Measurements from ENCODE around the gene SLC9A4. TPM values are rescaled to one million over a fixed set of nuclear protein-coding genes. Genes with fewer than 3 reads are reported as not detected.

SLC9A4 gene
- total RNA-seq, 1 experiment from 2014 or later: 0.07 TPM

DNA sequence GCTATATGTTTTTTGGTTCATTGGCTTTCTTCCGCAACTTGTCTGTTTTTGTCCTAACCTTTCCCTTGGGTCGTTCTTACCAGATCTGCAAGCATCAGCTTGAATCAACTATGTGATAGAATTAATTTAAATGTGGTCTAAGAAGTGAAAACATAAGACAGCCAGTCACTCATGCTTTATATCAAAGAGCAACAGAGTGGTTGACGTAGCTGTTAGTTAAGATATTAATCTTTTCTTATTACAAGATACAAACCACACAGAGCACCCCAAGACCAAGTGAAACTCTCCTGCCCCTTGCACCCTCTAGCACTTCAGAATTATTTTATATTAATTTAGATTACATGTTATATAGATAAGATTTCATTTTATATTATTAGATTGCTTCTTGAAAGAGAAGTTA, 34.9 kb upstream of the SLC9A4 start:
- H3K4me1 ChIP-seq (ENCODE audit: control insufficient read depth in 1 of 2, insufficient read depth in 2 of 2, low read length in 2 of 2): no peaks in the 10 kb centered on the region; a peak in 1 of 4 replicates
- H3K4me3 ChIP-seq (replicated peaks in 1 of 2; ENCODE audit: low read depth in 1 of 2, low read length in 2 of 2): no peak overlapping the region
- H4K20me1 ChIP-seq (ENCODE audit: insufficient read depth): no peaks in the 10 kb centered on the region
- no peaks in the 10 kb centered on the region for H3K36me3 ChIP-seq (ENCODE audit: control insufficient read depth in 1 of 2, insufficient read depth in 2 of 2, low read length in 2 of 2)
- ATAC-seq (no peak), DNase-seq (ENCODE audit: low read depth, low spot score) (no peak)
- no peak overlapping the region for H3K4me2 ChIP-seq (ENCODE audit: low read length)
- TF ChIP-seq EGR1 (IDR thresholded peaks at IDR 0.05; ENCODE audit: low read depth) (no peak), RAD21 (IDR thresholded peaks at IDR 0.05; ENCODE audit: low read depth) (no peak)
- RAD21 ChIA-PET (ENCODE audit: low non-redundant PET in 1 of 2, low total read pairs in 2 of 2, uncharacterized antibody in 2 of 2, unreplicated experiment in 2 of 2): no interaction called here
- no peak overlapping the region for H3K9ac ChIP-seq (ENCODE audit: low read length)
- no peaks in the 10 kb centered on the region for H3K27me3 ChIP-seq (ENCODE audit: insufficient read depth, low read length)
- CTCF ChIA-PET: no interaction called here
- no peaks in the 10 kb centered on the region for H3K9me2 ChIP-seq (ENCODE audit: insufficient read depth)
- POLR2A ChIA-PET: no interaction called here
- no peaks in the 10 kb centered on the region for H3K79me2 ChIP-seq (ENCODE audit: insufficient read depth, low read length)
- H2AFZ ChIP-seq (ENCODE audit: low read depth, low read length, poor library complexity, severe bottlenecking): no peak overlapping the region
- H3K9me3 ChIP-seq (ENCODE audit: control insufficient read depth in 1 of 2, insufficient read depth in 1 of 2, low read depth in 1 of 2, low read length in 2 of 2): no peaks in the 10 kb centered on the region
- intact Hi-C loops (cut with micrococcal nuclease): no loop called here
- no peak overlapping the region for H3K27ac ChIP-seq (ENCODE audit: low read depth, low read length)
- no TSS peak for BruUV-seq (replicated peaks)

DNA sequence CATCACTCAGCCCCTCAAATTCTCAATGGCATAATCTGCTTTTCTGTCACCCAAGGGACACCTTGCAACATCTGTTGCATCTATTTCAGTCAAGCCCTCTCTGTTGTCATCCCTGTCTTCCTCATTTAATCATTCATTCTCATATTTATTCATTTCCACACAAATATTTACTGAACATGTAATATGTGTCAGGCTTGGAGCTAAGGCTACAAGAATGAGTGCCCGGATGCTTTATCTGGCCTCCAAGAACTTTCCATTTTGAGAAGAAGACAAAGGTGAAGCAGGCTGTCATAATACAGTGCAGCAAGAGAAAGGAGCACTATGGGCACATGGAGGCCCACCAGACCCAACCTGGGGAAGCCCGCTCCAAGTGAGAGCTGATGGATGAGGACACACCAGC, 34.4 kb upstream of the SLC9A4 start:
- Histone ChIP-seq H3K4me2 (ENCODE audit: low read length) (no peak overlapping the region), H3K9me2 (ENCODE audit: insufficient read depth) (no peaks in the 10 kb centered on the region), H3K4me3 (replicated peaks in 1 of 2; ENCODE audit: low read depth in 1 of 2, low read length in 2 of 2) (no peak overlapping the region), H2AFZ (ENCODE audit: low read depth, low read length, poor library complexity, severe bottlenecking) (no peak overlapping the region), H3K27ac (ENCODE audit: low read depth, low read length) (no peak overlapping the region), H3K9ac (ENCODE audit: low read length) (no peak overlapping the region), H3K27me3 (ENCODE audit: insufficient read depth, low read length) (no peaks in the 10 kb centered on the region), H3K79me2 (ENCODE audit: insufficient read depth, low read length) (no peaks in the 10 kb centered on the region), H3K9me3 (ENCODE audit: control insufficient read depth in 1 of 2, insufficient read depth in 1 of 2, low read depth in 1 of 2, low read length in 2 of 2) (no peaks in the 10 kb centered on the region), H3K36me3 (ENCODE audit: control insufficient read depth in 1 of 2, insufficient read depth in 2 of 2, low read length in 2 of 2) (no peaks in the 10 kb centered on the region), H3K4me1 (ENCODE audit: control insufficient read depth in 1 of 2, insufficient read depth in 2 of 2, low read length in 2 of 2) (no peaks in the 10 kb centered on the region; a peak in 1 of 4 replicates), H4K20me1 (ENCODE audit: insufficient read depth) (no peaks in the 10 kb centered on the region)
- TF ChIP-seq ATF3 (IDR thresholded peaks at IDR 0.05) (no peak), SRF (IDR thresholded peaks at IDR 0.05; ENCODE audit: low read depth) (no peak), JUND (IDR thresholded peaks at IDR 0.05) (no peak), YY1 (IDR thresholded peaks at IDR 0.05; ENCODE audit: extremely low read depth, insufficient replicate concordance, low read depth, low read length) (no peak), SP1 (IDR thresholded peaks at IDR 0.05; ENCODE audit: low read depth) (no peak), POLR2A (IDR thresholded peaks at IDR 0.05; ENCODE audit: borderline replicate concordance, extremely low read depth, insufficient read depth, insufficient read length) (no peak), ZFX (IDR thresholded peaks at IDR 0.05) (no peak)
- TF ChIP-seq, protein P1, sequence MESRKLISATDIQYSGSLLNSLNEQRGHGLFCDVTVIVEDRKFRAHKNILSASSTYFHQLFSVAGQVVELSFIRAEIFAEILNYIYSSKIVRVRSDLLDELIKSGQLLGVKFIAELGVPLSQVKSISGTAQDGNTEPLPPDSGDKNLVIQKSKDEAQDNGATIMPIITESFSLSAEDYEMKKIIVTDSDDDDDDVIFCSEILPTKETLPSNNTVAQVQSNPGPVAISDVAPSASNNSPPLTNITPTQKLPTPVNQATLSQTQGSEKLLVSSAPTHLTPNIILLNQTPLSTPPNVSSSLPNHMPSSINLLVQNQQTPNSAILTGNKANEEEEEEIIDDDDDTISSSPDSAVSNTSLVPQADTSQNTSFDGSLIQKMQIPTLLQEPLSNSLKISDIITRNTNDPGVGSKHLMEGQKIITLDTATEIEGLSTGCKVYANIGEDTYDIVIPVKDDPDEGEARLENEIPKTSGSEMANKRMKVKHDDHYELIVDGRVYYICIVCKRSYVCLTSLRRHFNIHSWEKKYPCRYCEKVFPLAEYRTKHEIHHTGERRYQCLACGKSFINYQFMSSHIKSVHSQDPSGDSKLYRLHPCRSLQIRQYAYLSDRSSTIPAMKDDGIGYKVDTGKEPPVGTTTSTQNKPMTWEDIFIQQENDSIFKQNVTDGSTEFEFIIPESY (IDR thresholded peaks at IDR 0.05; ENCODE audit: extremely low read depth, insufficient replicate concordance, low read length): no peak
- POLR2A ChIA-PET: no interaction called here
- CTCF ChIA-PET: no interaction called here
- RAD21 ChIA-PET (ENCODE audit: low non-redundant PET in 1 of 2, low total read pairs in 2 of 2, uncharacterized antibody in 2 of 2, unreplicated experiment in 2 of 2): no interaction called here
- no TSS peak for BruUV-seq (replicated peaks)
- no peak for ATAC-seq
- intact Hi-C loops (cut with micrococcal nuclease): no loop called here
- DNase-seq (ENCODE audit: low read depth, low spot score): no peak
